Measurements from ENCODE around the gene RGS13. TPM values are rescaled to one million over a fixed set of nuclear protein-coding genes. Genes with fewer than 3 reads are reported as not detected.
A peak's percentile ranks its signal among the peaks of the same experiment; 100 is the strongest.

RGS13 gene
- total and polyA plus RNA-seq, 11 donors = 0.17 to 0.45 (median 0.19) TPM; not detected in 8

- Histone ChIP-seq H3K36me3 (no peaks in the 10 kb centered on the region), H3K27me3 (no peaks in the 10 kb centered on the region), H3K4me1 (peaks cover 0 to 35% (median 12%) of the 10 kb centered on the region in 12 donors), H3K27ac (no peak overlapping the region), H3K4me3 (no peak overlapping the region), H3K9me3 (peaks cover 0 to 5% (median 0%) of the 10 kb centered on the region in 12 donors)
- intact Hi-C loops (cut with DNase I) = loop anchor here in 2 of 10 donors (5.0 to 10.0 kb wide), 2 partner anchors 178 to 181 kb away; partner anchors contain the start of gene RGS2 (in 2 of the 2)
- ATAC-seq = peak in 3 of 4 donors; percentile 45 to 75 (median 74)
- no peak for TF ChIP-seq POLR2A (IDR thresholded peaks at IDR 0.05)
- TF ChIP-seq, protein P1, sequence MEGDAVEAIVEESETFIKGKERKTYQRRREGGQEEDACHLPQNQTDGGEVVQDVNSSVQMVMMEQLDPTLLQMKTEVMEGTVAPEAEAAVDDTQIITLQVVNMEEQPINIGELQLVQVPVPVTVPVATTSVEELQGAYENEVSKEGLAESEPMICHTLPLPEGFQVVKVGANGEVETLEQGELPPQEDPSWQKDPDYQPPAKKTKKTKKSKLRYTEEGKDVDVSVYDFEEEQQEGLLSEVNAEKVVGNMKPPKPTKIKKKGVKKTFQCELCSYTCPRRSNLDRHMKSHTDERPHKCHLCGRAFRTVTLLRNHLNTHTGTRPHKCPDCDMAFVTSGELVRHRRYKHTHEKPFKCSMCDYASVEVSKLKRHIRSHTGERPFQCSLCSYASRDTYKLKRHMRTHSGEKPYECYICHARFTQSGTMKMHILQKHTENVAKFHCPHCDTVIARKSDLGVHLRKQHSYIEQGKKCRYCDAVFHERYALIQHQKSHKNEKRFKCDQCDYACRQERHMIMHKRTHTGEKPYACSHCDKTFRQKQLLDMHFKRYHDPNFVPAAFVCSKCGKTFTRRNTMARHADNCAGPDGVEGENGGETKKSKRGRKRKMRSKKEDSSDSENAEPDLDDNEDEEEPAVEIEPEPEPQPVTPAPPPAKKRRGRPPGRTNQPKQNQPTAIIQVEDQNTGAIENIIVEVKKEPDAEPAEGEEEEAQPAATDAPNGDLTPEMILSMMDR (IDR thresholded peaks at IDR 0.05) = no peak
- DNase-seq = no peak
- 21 to 31% (median 28%) methylated on average over 3 of the region's 3 CpGs for WGBS, 4 donors
These were observed 9.4 kb upstream of the RGS13 start for GRCh38 chr1:192626366-192627179.

- H3K4me3 ChIP-seq = no peak overlapping the region
- no peaks in the 10 kb centered on the region for H3K36me3 ChIP-seq
- intact Hi-C loops (cut with DNase I) = loop anchor here in 2 of 10 donors (5.0 to 10.0 kb wide), 2 partner anchors 177 to 179 kb away; partner anchors contain the start of gene RGS2 (in 2 of the 2)
- no peak for ATAC-seq
- H3K9me3 ChIP-seq = no peaks in the 10 kb centered on the region
- no peak for TF ChIP-seq POLR2A (IDR thresholded peaks at IDR 0.05)
- TF ChIP-seq, protein P1 (IDR thresholded peaks at IDR 0.05) = no peak
- H3K4me1 ChIP-seq = peaks cover 0 to 35% (median 12%) of the 10 kb centered on the region in 12 donors
- 68 to 79% (median 73%) methylated on average over 5 of the region's 5 CpGs for WGBS, 4 donors
- no peak overlapping the region for H3K27ac ChIP-seq
- no peak for DNase-seq
- H3K27me3 ChIP-seq = no peaks in the 10 kb centered on the region
These were observed 8.0 kb upstream of the RGS13 start for GRCh38 chr1:192627901-192628300.

DNA sequence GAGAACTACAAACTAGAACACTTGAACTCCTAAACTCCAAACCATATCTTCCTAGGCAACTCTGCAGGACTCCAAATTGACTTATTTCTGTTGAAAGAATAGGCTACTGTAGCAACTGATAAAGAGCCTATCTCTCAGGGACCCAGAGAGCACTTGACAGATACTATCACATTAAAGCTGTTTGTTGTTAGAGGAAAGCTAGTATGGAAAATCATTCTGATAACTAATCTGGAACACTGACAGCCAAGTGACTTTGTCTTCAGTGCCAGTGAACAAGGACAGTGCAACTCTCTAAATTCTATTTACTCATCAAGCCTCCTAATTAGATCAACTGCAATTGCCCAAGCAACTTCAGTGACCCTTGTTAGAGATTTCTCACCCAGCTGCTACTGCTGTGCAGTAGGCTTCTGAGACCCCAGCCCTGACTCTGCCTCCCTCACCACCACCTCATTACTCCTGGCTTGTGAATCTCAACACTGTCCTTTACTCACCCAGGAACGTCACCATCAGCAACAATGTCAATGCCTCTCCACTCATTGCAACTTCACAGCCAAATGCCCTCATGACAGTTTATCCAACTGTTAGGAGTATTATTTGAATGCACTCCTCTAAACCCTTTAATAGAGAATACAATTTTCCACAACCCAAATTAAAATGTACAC is 7.4 kb upstream of the RGS13 start:
- no peak overlapping the region for H3K4me3 ChIP-seq
- no peaks in the 10 kb centered on the region for H3K9me3 ChIP-seq
- DNase-seq = no peak
- peak overlapping the region in 1 of 12 donors; percentile 33 for H3K27ac ChIP-seq
- peaks cover 0 to 38% (median 12%) of the 10 kb centered on the region in 12 donors for H3K4me1 ChIP-seq
- intact Hi-C loops (cut with DNase I) = loop anchor here in 2 of 10 donors (5.0 to 10.0 kb wide), 2 partner anchors 176 to 179 kb away; partner anchors contain the start of gene RGS2 (in 2 of the 2)
- H3K36me3 ChIP-seq = no peaks in the 10 kb centered on the region
- TF ChIP-seq, protein P1 (IDR thresholded peaks at IDR 0.05) = no peak
- no peak for TF ChIP-seq POLR2A (IDR thresholded peaks at IDR 0.05)
- 50 to 77% (median 57%) methylated on average over 1 of the region's 1 CpG for WGBS, 4 donors
- no peaks in the 10 kb centered on the region for H3K27me3 ChIP-seq
- peak in 3 of 4 donors; percentile 59 to 77 (median 64) for ATAC-seq

- ATAC-seq = peak in 3 of 4 donors; percentile 66 to 75 (median 72)
- intact Hi-C loops (cut with DNase I) = loop anchor here in 3 of 10 donors (5.0 to 10.0 kb wide), 3 partner anchors 165 to 178 kb away; partner anchors contain the start of gene RGS2 (in 2 of the 3)
- no peaks in the 10 kb centered on the region for H3K36me3 ChIP-seq
These were observed 6.3 kb upstream of the RGS13 start for GRCh38 chr1:192629612-192630011.

More at GRCh38 chr1:192629612-192630011, 6.3 kb upstream of the RGS13 start:
- no peaks in the 10 kb centered on the region for H3K27me3 ChIP-seq
- H3K9me3 ChIP-seq = no peaks in the 10 kb centered on the region
- TF ChIP-seq, protein P1 (IDR thresholded peaks at IDR 0.05) = no peak
- TF ChIP-seq POLR2A (IDR thresholded peaks at IDR 0.05) = no peak
- H3K27ac ChIP-seq = no peak overlapping the region
- no peak for DNase-seq
- H3K4me3 ChIP-seq = no peak overlapping the region
- 54 to 64% (median 60%) methylated on average over 3 of the region's 3 CpGs for WGBS, 4 donors
- peaks cover 0 to 45% (median 12%) of the 10 kb centered on the region in 12 donors for H3K4me1 ChIP-seq
